SK-N-MC (cell line): ENCODE results near the gene DENND2A.

Experiments
- EZH2 ChIP-seq: fragments of 200-600 bp; sonication (generic); IDR thresholded peaks from one replicate; pipeline ENCODE4 v1.6.1; 2017; ENCODE audit warnings: antibody characterized with exemption
- POLR2AphosphoS5 ChIP-seq: IDR thresholded peaks from 2 replicates; pipeline ENCODE4 v1.6.1; 2012; ENCODE audit warnings: mild to moderate bottlenecking, low read depth, low read length, borderline replicate concordance

DNA sequence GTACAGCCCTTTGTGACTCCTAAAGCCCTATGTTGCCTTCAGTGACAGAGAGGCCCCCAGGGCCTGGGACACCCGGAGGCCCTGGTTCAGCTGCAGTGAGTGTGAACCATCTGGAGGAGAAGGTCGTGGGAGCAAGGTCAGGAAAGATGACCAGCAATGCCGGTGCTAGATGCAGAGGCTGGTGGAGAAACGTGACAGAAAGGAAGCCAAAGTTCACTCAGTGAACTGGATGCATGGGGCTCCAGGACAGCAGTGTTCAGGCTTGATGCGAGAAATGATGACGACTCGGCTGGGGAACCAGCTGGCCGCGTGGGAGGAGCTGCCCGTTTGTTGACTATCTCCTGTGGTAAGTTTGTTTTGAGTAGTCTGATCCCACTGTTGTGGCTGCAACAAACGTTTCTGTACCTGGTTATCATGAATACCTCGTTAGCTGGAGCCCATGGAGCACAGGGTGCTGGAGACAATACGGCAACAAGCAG lies 107.2 kb downstream of the DENND2A start:
- TF ChIP-seq EZH2, result no peak
- no peak for TF ChIP-seq POLR2AphosphoS5
